HCT116 (cell line): Measurements from ENCODE around the gene MFSD6L. TPM values are rescaled to one million over a fixed set of nuclear protein-coding genes. Genes with fewer than 3 reads are reported as not detected.

Experiments
- ATAC-seq: fragments of 200-7000 bp; cut with Tn5 transposase; 2 replicates; pipeline ENCODE4 v1.9.1; 2020; ENCODE audit warnings: mild to moderate bottlenecking, moderate library complexity
- BruUV-seq: library from RNA; stranded (reverse); fragments of 400-500 nt; replicated peaks from 2 replicates; lab custom pipeline; 2021; lab: Mats Ljungman, UMichigan
- CTCF ChIA-PET: fragments of 300-600 bp; sonication (Branson Sonifier 250); formaldehyde crosslinking; loops from one replicate; lab custom pipeline; 2021; ENCODE audit warnings: antibody characterized with exemption; lab: Charles Lee
- POLR2A ChIA-PET: fragments of 300-600, 350-600 bp; sonication (Branson Sonifier 250); formaldehyde crosslinking; loops from one replicate; lab custom pipeline; 2021; ENCODE audit warnings: antibody characterized with exemption; lab: Charles Lee
- RAD21 ChIA-PET, 2 experiments: fragments of 300-600 bp; sonication (Branson Sonifier 250); formaldehyde crosslinking; loops; one replicate each; lab custom pipeline; 2023; ENCODE audit warnings: low total read pairs in 2 of 2; ENCODE audit not compliant: uncharacterized antibody in 2 of 2, unreplicated experiment in 2 of 2, low non-redundant PET in 1 of 2; lab: Charles Lee
- DNase-seq: peaks from one replicate; pipeline ENCODE4 v3.0.0-alpha.2; 2010; ENCODE audit warnings: low read depth, low spot score
- H2AFZ ChIP-seq: fragments of 200-600 bp; shearing (Covaris generic), sonication (generic); 2 replicates; pipeline ENCODE4 v1.6.1; 2017; ENCODE audit warnings: low read depth, mixed run types, mixed read lengths, antibody characterized with exemption, low read length; ENCODE audit not compliant: poor library complexity, severe bottlenecking
- H3K27ac ChIP-seq: 2 replicates; pipeline ENCODE4 v1.5.1; 2012; ENCODE audit warnings: low read depth, low read length
- H3K27me3 ChIP-seq: fragments of 200-600 bp; sonication (generic); 2 replicates; pipeline ENCODE4 v1.6.1; 2016; ENCODE audit warnings: mixed run types, low read length, mixed read lengths; ENCODE audit not compliant: insufficient read depth
- H3K36me3 ChIP-seq, 2 experiments: fragments of 200-500 bp in 1 of 2; fragments of 200-600 bp in 1 of 2; sonication (Bioruptor generic) in 1 of 2; sonication (generic) in 1 of 2; 2 replicates each; pipeline versions ENCODE4 v1.5.1 to v1.6.1; 2014 to 2016; ENCODE audit warnings: low read length in 2 of 2, inconsistent platforms in 1 of 2, mixed read lengths in 1 of 2, mixed run types in 1 of 2; ENCODE audit not compliant: insufficient read depth in 2 of 2, control insufficient read depth in 1 of 2
- H3K4me1 ChIP-seq, 2 experiments: fragments of 200-600 bp in 1 of 2; sonication (generic) in 1 of 2; 2 replicates each; pipeline versions ENCODE4 v1.5.1 to v1.6.1; 2012 to 2017; ENCODE audit warnings: low read length in 2 of 2, inconsistent platforms in 1 of 2, mild to moderate bottlenecking in 1 of 2, mixed read lengths in 1 of 2, mixed run types in 1 of 2, moderate library complexity in 1 of 2; ENCODE audit not compliant: insufficient read depth in 2 of 2, control insufficient read depth in 1 of 2
- H3K4me2 ChIP-seq: fragments of 200-600 bp; sonication (generic); 2 replicates; pipeline ENCODE4 v1.6.1; 2017; ENCODE audit warnings: mixed run types, low read length, mixed read lengths
- H3K4me3 ChIP-seq, 2 experiments: fragments of 200-600 bp in 1 of 2; sonication (generic) in 1 of 2; replicated peaks in 1 of 2; 2 replicates each; pipeline ENCODE4 v1.5.1; 2011 to 2016; ENCODE audit warnings: low read length in 2 of 2, control low read depth in 1 of 2, low read depth in 1 of 2, mild to moderate bottlenecking in 1 of 2, mixed read lengths in 1 of 2, mixed run types in 1 of 2
- H3K79me2 ChIP-seq: fragments of 200-600 bp; sonication (generic); 2 replicates; pipeline ENCODE4 v1.6.1; 2017; ENCODE audit warnings: mild to moderate bottlenecking, mixed run types, low read length, moderate library complexity, mixed read lengths; ENCODE audit not compliant: insufficient read depth
- H3K9ac ChIP-seq: fragments of 200-600 bp; sonication (generic); 2 replicates; pipeline ENCODE4 v1.6.1; 2016; ENCODE audit warnings: low read length, mixed read lengths
- H3K9me2 ChIP-seq: fragments of 200-600 bp; sonication (generic), shearing (Covaris generic); 2 replicates; pipeline ENCODE4 v1.6.1; 2017; ENCODE audit warnings: mixed run types, mild to moderate bottlenecking, moderate library complexity; ENCODE audit not compliant: insufficient read depth
- H3K9me3 ChIP-seq, 2 experiments: fragments of 200-500 bp in 1 of 2; fragments of 200-600 bp in 1 of 2; sonication (Bioruptor generic) in 1 of 2; sonication (generic) in 1 of 2; 2 replicates each; pipeline ENCODE4 v1.6.1; 2014 to 2017; ENCODE audit warnings: low read length in 2 of 2, mixed read lengths in 2 of 2, inconsistent platforms in 1 of 2, low read depth in 1 of 2, mild to moderate bottlenecking in 1 of 2, mixed run types in 1 of 2, moderate library complexity in 1 of 2; ENCODE audit not compliant: control insufficient read depth in 1 of 2, insufficient read depth in 1 of 2
- H4K20me1 ChIP-seq: fragments of 200-600 bp; sonication (generic), shearing (Covaris generic); 2 replicates; pipeline ENCODE4 v1.6.1; 2017; ENCODE audit warnings: mixed run types, mild to moderate bottlenecking, moderate library complexity; ENCODE audit not compliant: insufficient read depth
- ATF3 ChIP-seq: IDR thresholded peaks from 2 replicates; pipeline ENCODE4 v1.6.1; 2012
- CTCF ChIP-seq, 3 experiments: fragments of 200-600 bp in 1 of 3; sonication (generic) in 1 of 3; IDR thresholded peaks in 2 of 3; conservative IDR thresholded peaks in 1 of 3; 2 replicates each; pipeline ENCODE4 v1.5.1; 2012 to 2017; ENCODE audit warnings: low read depth in 2 of 3, low read length in 2 of 3, antibody characterized with exemption in 1 of 3, borderline replicate concordance in 1 of 3, control low read depth in 1 of 3, mild to moderate bottlenecking in 1 of 3, mixed read lengths in 1 of 3, mixed run types in 1 of 3, moderate library complexity in 1 of 3; ENCODE audit not compliant: insufficient read depth in 1 of 3
- ELF1 ChIP-seq: IDR thresholded peaks from 2 replicates; pipeline ENCODE4 v1.6.1; 2012; ENCODE audit warnings: low read depth, borderline replicate concordance
- EZH2phosphoT487 ChIP-seq: fragments of 200-600 bp; IDR thresholded peaks from 2 replicates; pipeline ENCODE4 v1.6.1; 2018; ENCODE audit warnings: antibody characterized with exemption, borderline replicate concordance
- POLR2A ChIP-seq: IDR thresholded peaks from 2 replicates; pipeline ENCODE4 v1.7.0; 2011; ENCODE audit warnings: borderline replicate concordance; ENCODE audit not compliant: insufficient read depth, insufficient read length; ENCODE audit errors: extremely low read depth
- POLR2AphosphoS5 ChIP-seq: IDR thresholded peaks from 2 replicates; pipeline ENCODE4 v1.6.1; 2011; ENCODE audit warnings: mild to moderate bottlenecking, low read depth, low read length, moderate library complexity
- SIN3A ChIP-seq: IDR thresholded peaks from 2 replicates; pipeline ENCODE4 v1.6.1; 2012; ENCODE audit warnings: low read depth
- YY1 ChIP-seq: IDR thresholded peaks from 2 replicates; pipeline ENCODE4 v1.6.1; 2011; ENCODE audit warnings: low read length, low read depth, moderate library complexity, mild to moderate bottlenecking; ENCODE audit not compliant: insufficient replicate concordance; ENCODE audit errors: extremely low read depth
- ZFX ChIP-seq: fragments of 450-650 bp; IDR thresholded peaks from 2 replicates; pipeline ENCODE4 v1.6.1; 2017
- intact Hi-C: fragments of 100-400 bp; cut with micrococcal nuclease; formaldehyde crosslinking; loops from 2 replicates; pipeline ENCODE4 v1.10.0; 2022
- total RNA-seq: library from RNA; stranded (reverse); gene quantifications from one replicate; pipeline ENCODE4 v1.2.1, GENCODE V29; 2021; ENCODE audit not compliant: unreplicated experiment

The MFSD6L gene
- total RNA-seq, 1 experiment from 2014 or later: not detected

GRCh38 chr17:8835631-8836364 is 36.6 kb upstream of the MFSD6L start:
- ChIA-PET POLR2A (no interaction called here), CTCF (no interaction called here), RAD21 (no interaction called here)
- intact Hi-C loops: no loop called here
- Histone ChIP-seq H3K27me3 (no peaks in the 10 kb centered on the region), H3K9me3 (no peaks in the 10 kb centered on the region), H2AFZ (no peak overlapping the region), H3K4me1 (no peaks in the 10 kb centered on the region), H3K4me2 (no peak overlapping the region), H3K9me2 (no peaks in the 10 kb centered on the region), H3K36me3 (no peaks in the 10 kb centered on the region), H3K9ac (no peak overlapping the region), H3K4me3 (no peak overlapping the region), H4K20me1 (no peaks in the 10 kb centered on the region; the same call in 1 of the 2 replicates), H3K79me2 (no peaks in the 10 kb centered on the region), H3K27ac (no peak overlapping the region)
- TF ChIP-seq ATF3: no peak
- no peak for TF ChIP-seq ELF1
- TF ChIP-seq EZH2phosphoT487: no peak
- TF ChIP-seq ZFX: no peak
- TF ChIP-seq SIN3A: no peak
- DNase-seq: no peak
- BruUV-seq: no TSS peak
- ATAC-seq: no peak

GRCh38 chr17:8835106-8835505 is 35.9 kb upstream of the MFSD6L start:
- DNase-seq (no peak), ATAC-seq (no peak)
- no peak overlapping the region for H3K4me3 ChIP-seq
- H3K4me2 ChIP-seq: no peak overlapping the region
- no peak overlapping the region for H2AFZ ChIP-seq
- no peaks in the 10 kb centered on the region for H3K36me3 ChIP-seq
- CTCF ChIA-PET: no interaction called here
- no peak for TF ChIP-seq ZFX
- TF ChIP-seq CTCF (IDR thresholded peaks at IDR 0.05 in 2 of 3, conservative IDR thresholded peaks at IDR 0.05 in 1 of 3; ENCODE audit: borderline replicate concordance in 1 of 3, insufficient read depth in 1 of 3, low read depth in 2 of 3, low read length in 2 of 3): no peak
- no peak for TF ChIP-seq YY1
- TF ChIP-seq POLR2AphosphoS5: no peak
- TF ChIP-seq POLR2A: no peak
- H3K9me2 ChIP-seq: no peaks in the 10 kb centered on the region
- intact Hi-C loops: no loop called here
- POLR2A ChIA-PET: no interaction called here
- no peak overlapping the region for H3K27ac ChIP-seq
- RAD21 ChIA-PET: no interaction called here
- H3K9ac ChIP-seq: no peak overlapping the region
- H3K4me1 ChIP-seq: no peaks in the 10 kb centered on the region
- BruUV-seq: no TSS peak
- no peaks in the 10 kb centered on the region; the same call in 1 of the 2 replicates for H4K20me1 ChIP-seq
- no peaks in the 10 kb centered on the region for H3K79me2 ChIP-seq
- no peaks in the 10 kb centered on the region for H3K27me3 ChIP-seq
- H3K9me3 ChIP-seq: no peaks in the 10 kb centered on the region
